Activated naive CD8-positive, alpha-beta T cell treated with anti-CD3 and anti-CD28 coated beads for 36 hours (primary cell): Measurements from ENCODE around the gene ZNF576. TPM values are rescaled to one million over a fixed set of nuclear protein-coding genes. Genes with fewer than 3 reads are reported as not detected.
"Not testable (repeated sequence)": the region's sequence is repeated elsewhere in the genome, so short reads cannot be mapped to it uniquely, and the experiment has no call there.

ENCODE experiments used
- DNase-seq: peaks from one replicate; pipeline ENCODE4 v3.0.0; 2021
- H3K27ac Mint-ChIP-seq: one replicate; pipeline ENCODE4 v1.8.0; 2022; ENCODE audit warnings: mild to moderate bottlenecking, moderate library complexity, mixed read lengths
- H3K27me3 Mint-ChIP-seq: one replicate; pipeline ENCODE4 v1.8.0; 2022; ENCODE audit warnings: mild to moderate bottlenecking, mixed read lengths
- H3K36me3 Mint-ChIP-seq: one replicate; pipeline ENCODE4 v1.8.0; 2021; ENCODE audit warnings: mild to moderate bottlenecking, mixed read lengths
- H3K4me1 Mint-ChIP-seq: one replicate; pipeline ENCODE4 v1.8.0; 2021; ENCODE audit warnings: mixed read lengths
- H3K4me3 Mint-ChIP-seq: one replicate; pipeline ENCODE4 v1.8.0; 2022; ENCODE audit warnings: mild to moderate bottlenecking, moderate library complexity, mixed read lengths
- H3K9me3 Mint-ChIP-seq: one replicate; pipeline ENCODE4 v1.8.0; 2022; ENCODE audit warnings: mixed read lengths
- total RNA-seq, 2 experiments: library from RNA; stranded (reverse); gene quantifications; one replicate each; pipeline ENCODE4 v1.2.3, GENCODE V29; 2021

Gene ZNF576
- total RNA-seq, 2 experiments from 2014 or later = 11.7 to 14.9 TPM

DNA sequence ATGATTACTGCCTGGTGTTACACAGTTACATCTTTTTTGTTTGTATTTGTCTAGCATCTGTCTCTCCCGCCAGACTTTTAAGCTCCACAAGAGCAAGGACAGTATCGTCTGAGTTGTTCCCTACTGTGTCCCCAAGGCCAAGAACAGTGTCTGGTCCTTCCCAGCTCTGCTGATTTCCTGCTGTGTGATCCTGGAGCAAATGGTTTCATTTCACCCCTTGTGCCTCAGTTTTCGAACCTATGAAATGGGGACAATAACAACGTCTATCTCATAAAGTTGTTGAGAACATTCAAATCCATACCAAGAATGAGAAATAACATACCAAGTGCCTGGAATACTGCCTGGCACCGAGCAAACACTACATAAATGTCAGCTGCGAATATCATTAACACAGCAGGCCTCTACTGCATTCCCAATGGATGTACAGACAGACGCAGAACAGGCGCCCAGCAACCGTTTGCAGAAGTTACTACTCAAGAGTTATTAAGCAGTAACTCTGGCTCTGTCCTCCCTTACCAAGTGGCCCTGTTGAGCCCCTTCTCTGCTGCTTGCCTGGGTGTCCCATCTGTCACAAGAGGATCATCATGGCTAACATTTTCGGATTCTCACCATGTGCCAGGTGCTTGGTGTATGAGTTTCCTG lies 32.5 kb upstream of the ZNF576 start:
- Mint-ChIP-seq H3K4me1 (peaks cover 46% of the 10 kb centered on the region), H3K9me3 (peaks cover 3% of the 10 kb centered on the region), H3K4me3 (no peak overlapping the region), H3K27me3 (no peaks in the 10 kb centered on the region), H3K27ac (peak overlapping the region; percentile 84), H3K36me3 (peaks cover 37% of the 10 kb centered on the region)
- no peak for DNase-seq

DNA sequence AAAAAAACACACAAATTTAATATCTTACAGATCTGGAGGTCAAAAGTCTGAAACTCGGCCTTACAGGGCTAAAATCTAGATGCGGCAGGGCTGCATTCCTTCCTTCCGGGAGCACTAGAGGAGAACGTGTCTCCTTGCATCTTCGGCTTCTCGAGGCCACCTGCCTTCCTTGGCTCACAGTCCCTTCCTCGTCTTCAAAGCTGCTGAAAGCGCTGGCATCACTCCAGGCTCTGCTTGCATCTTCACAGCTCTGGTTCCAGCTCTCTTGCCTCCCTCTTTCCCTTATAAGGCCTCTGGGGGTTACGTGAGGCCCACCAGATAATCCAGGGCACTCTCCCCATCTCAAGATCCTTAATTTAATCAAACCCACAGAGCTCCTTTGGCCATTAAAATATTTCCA lies 31.6 kb upstream of the ZNF576 start:
- no peak for DNase-seq
- Mint-ChIP-seq H3K36me3 (peaks cover 37% of the 10 kb centered on the region), H3K4me3 (no peak overlapping the region), H3K27me3 (no peaks in the 10 kb centered on the region), H3K4me1 (peaks cover 49% of the 10 kb centered on the region), H3K27ac (peak overlapping the region; percentile 62), H3K9me3 (peaks cover 3% of the 10 kb centered on the region)

DNA sequence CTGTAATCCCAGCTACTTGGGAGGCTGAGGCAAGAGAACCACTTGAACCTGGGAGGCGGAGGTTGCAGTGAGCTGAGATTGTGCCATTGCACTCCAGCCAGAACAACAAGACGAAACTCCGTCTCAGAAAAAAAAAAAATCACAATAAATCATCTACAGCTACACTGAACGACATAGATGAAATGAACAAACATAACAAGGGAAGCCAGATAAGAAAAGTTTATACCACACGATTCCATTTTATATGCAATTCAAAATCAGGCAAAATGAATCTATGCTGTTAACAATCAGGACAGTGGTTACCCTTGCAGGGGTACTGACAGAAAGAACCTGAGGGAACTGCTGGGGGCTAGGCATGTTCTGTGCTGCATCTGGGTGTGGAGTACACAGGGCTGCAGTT lies 26.7 kb upstream of the ZNF576 start:
- DNase-seq = no peak
- Mint-ChIP-seq H3K4me1 (peaks cover 23% of the 10 kb centered on the region), H3K36me3 (no peaks in the 10 kb centered on the region), H3K4me3 (no peak overlapping the region), H3K27me3 (no peaks in the 10 kb centered on the region), H3K9me3 (no peaks in the 10 kb centered on the region), H3K27ac (peak overlapping the region; percentile 34)

DNA sequence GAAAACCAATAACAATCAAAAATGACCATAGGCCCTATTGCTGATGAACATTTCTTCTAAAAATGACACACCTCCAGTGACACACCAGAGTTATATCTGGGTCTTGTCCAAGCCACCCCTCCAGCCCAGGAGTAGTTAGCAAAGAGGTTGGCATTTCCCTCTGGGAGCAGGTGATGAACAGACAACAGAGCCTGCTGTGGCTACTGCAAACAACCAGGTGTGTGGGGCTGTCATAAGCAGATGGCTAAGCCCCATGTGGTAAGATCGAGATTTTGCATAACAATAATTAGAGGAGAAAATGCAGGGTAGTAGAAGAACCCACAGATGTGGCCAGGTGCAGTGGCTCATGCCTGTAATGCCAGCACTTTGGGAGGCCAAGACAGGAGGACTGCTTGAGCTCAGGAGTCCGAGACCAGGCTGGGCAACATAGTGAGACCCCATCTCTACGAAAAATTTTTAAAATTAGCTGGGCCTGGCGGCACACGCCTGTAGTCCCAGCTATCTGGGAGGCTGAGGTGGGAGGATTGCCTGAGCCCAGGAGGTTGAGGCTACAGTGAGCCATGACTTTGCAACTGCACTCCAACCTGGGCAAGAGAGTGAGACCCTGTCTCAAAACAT lies 26.1 kb upstream of the ZNF576 start:
- Mint-ChIP-seq H3K36me3 (peaks cover 2% of the 10 kb centered on the region), H3K4me3 (no peak overlapping the region), H3K27ac (peak overlapping the region; percentile 34), H3K4me1 (peaks cover 21% of the 10 kb centered on the region), H3K9me3 (no peaks in the 10 kb centered on the region), H3K27me3 (no peaks in the 10 kb centered on the region)
- DNase-seq = no peak

DNA sequence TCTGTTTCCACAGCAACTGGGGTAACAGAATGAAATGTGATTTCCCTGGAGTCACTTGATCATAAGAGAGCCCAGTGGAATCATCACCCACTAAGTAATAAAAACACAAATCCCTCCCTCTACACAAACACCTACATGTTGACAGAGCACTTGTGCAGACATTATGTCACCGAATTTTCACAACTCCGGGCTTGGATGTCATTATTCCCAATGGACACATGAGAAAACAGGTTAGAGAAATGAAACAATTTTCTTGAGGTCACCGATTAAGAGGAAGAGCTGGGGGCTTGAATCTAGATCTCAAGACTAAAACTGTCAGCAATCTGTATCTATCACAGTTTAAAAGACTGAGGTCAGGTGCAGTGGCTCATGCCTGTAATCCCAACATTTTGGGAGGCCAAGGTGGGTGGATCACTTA lies 24.2 kb upstream of the ZNF576 start:
- DNase-seq = no peak
- no peaks in the 10 kb centered on the region for H3K27me3 Mint-ChIP-seq
- H3K4me3 Mint-ChIP-seq = no peak overlapping the region
- H3K4me1 Mint-ChIP-seq = peaks cover 30% of the 10 kb centered on the region
- no peak overlapping the region for H3K27ac Mint-ChIP-seq
- H3K9me3 Mint-ChIP-seq = no peaks in the 10 kb centered on the region
- peaks cover 2% of the 10 kb centered on the region for H3K36me3 Mint-ChIP-seq

DNA sequence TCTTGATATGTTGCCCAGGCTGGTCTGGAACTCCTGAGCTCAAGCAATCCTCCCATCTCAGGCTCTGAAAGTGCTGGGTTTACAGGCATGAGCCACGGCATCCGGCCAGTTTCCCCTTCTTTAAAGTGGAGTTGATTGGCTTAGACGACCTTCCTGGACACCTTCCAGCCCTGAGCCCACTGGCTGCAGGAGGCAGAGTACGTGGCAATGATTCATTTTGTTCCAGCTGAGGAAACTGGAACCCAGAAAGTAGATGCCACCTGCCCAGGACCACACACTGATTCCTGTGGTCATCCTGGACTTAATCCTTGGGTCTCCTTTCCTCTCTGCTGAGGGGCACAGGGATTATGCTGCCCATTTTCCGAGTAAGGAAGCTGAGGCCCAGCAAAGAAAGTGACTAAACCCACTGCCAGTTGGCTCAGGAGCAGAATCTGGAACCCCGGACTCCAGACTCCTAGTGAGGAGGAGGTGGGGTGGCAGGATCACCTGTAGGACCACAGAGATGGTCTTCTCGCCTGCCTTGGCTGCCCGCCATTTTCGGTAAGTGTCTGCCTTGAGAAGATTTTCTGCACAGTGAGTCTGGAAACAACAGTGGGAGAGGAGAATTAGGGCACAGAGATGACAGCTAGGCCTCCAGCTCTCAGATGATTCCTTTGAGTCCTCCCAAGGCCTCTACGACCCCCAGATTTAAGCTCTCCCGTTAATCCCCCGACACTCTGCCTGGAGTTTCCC lies 21.8 kb upstream of the ZNF576 start:
- Mint-ChIP-seq H3K36me3 (peaks cover 8% of the 10 kb centered on the region), H3K9me3 (no peaks in the 10 kb centered on the region), H3K27me3 (no peaks in the 10 kb centered on the region), H3K27ac (peak overlapping the region; percentile 90), H3K4me1 (peaks cover 37% of the 10 kb centered on the region), H3K4me3 (peak overlapping the region; percentile 95)
- DNase-seq = no peak

DNA sequence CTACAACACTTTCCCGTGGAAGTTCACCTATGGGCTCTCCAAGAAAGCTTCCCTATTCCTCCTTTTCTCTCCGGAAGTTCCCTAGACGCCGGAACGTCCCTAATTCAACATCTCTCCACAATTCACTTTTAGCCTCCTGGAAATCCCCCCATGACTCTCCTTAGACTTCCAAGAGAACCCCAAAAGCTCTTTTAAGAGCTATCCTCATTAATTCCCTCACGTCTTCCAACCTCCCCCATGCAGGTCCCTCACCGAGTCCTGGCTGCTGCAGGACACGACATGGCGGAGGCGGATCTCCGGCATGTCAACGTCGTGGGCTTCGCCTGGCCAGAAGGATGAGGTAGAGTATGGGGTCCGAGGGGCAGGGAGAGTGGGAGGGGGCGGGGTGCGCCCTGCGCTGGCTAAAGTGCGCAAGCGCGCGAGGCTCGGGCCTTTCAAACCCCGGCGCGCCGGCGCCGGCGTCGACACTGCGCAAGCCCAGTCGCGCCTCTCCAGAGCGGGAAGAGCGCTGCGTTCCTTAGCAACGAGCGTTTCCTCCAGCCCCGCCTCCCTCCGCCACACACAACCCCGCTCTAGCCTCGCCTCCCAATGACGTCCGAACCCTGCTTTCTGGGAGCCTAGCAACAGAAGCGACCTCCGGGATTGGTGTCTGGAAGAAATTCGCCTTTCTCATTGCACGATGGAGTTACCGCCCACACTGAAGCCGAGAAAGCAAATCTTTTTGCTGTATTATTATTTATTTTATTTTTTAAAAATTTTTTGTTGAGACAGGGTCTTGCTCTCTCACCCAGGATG lies 21.0 kb upstream of the ZNF576 start, which contains the start of the genes PINLYP and XRCC1:
PINLYP (plus strand) TSS at position 646 of the 795 bp plus-strand sequence. CDS start 1,391 bp downstream, outside the sequence.
XRCC1 (minus strand) TSS at position 372 of the 795 bp plus-strand sequence; CDS start at position 303, 69 bp downstream.
- DNase-seq = peak; percentile 97
- Mint-ChIP-seq H3K27me3 (no peaks in the 10 kb centered on the region), H3K27ac (peak within 1 kb of the TSS; percentile 90), H3K4me1 (peaks cover 36% of the 10 kb centered on the region), H3K9me3 (no peaks in the 10 kb centered on the region), H3K36me3 (peaks cover 8% of the 10 kb centered on the region), H3K4me3 (peak within 1 kb of the TSS; percentile 95)

DNA sequence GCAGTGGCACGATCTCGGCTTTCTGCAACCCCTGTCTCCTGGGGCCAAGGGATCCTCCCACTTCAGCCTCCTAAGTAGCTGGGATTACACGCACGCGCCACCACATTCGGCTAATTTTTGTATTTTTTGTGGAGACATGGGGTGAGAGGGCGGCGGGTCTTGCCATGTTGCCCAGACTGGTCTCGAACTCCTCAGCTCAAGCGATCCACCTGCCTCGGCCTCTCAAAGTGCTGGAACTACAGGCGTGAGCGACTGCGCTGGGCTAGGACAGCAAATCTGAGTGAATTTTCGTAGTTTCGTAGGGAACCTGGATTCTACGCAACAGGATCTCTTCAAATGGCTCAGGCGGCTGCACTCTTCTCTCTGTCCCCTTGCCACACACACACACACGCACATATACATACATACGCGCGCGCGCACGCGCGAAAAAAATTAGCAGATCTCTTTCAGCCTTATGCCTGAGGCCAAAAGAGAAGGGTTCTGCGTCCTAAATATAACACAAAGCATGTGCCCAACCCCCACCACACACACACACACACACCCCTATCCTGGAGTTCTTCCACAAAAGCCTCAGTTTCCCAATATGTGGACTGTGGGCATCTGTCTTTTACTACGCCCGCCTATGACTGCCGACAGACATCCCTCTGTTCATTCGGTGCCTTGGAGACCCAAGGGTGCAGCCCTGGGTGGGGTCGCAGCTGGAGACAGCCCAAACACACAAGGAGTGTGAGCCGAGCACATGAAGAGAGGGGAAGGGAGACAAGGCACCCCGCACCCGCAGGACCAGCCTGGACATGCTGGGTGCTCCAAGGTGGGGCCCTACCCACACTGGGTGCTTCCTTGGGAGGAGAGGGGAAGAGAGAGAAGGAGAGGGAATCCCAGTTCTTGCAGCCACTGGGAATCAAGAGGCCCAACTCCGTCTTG lies 20.2 kb upstream of the ZNF576 start:
- H3K27ac Mint-ChIP-seq = peak overlapping the region; percentile 69
- peaks cover 8% of the 10 kb centered on the region for H3K36me3 Mint-ChIP-seq
- H3K4me1 Mint-ChIP-seq = peaks cover 37% of the 10 kb centered on the region
- H3K27me3 Mint-ChIP-seq = no peaks in the 10 kb centered on the region
- H3K4me3 Mint-ChIP-seq = peak overlapping the region; percentile 63
- DNase-seq = no peak
- no peaks in the 10 kb centered on the region for H3K9me3 Mint-ChIP-seq

DNA sequence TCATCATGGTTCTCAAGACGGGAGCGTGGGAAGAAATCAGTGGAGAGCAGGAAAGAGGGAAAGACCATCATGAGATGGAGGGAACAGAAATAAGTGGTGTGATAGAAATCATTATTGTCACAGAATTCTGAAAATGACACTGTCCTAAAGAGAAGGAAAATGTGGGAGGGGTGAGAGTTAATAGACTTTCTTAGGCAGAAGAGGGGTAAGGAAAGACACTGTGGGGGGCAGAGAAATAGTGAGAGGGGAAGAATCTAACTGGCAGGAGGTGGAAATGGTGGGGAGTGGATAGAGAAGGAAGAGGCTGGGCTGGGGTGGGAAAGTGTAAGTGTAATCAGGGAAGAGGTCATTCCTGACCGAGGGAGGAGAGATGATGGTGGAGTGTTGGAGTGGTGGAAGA lies 17.6 kb upstream of the ZNF576 start:
- DNase-seq = no peak
- H3K27ac Mint-ChIP-seq = no peak overlapping the region
- H3K9me3 Mint-ChIP-seq = no peaks in the 10 kb centered on the region
- no peaks in the 10 kb centered on the region for H3K27me3 Mint-ChIP-seq
- H3K36me3 Mint-ChIP-seq = peaks cover 8% of the 10 kb centered on the region
- H3K4me3 Mint-ChIP-seq = peak overlapping the region; percentile 85
- peaks cover 36% of the 10 kb centered on the region for H3K4me1 Mint-ChIP-seq

DNA sequence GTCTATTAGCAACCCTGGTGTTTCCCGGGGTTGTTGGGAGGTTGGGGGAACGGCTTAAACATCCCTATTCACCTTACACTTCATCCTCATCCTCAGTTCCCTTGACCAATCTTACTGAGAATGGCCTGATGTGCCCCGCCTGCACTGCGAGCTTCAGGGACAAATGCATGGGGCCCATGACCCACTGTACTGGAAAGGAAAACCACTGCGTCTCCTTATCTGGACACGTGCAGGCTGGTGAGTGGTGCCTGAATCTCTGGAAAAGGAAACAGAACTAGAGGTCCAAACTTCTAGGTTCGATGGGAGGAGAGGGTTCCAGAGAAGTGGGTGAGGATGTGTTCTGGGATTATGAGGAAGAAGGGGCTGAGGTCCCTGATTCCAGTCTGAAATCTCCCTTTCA lies 14.9 kb upstream of the ZNF576 start:
- Mint-ChIP-seq H3K27ac (peak overlapping the region; percentile 86), H3K4me1 (peaks cover 28% of the 10 kb centered on the region), H3K4me3 (peak overlapping the region; percentile 49), H3K36me3 (peaks cover 24% of the 10 kb centered on the region), H3K9me3 (no peaks in the 10 kb centered on the region), H3K27me3 (no peaks in the 10 kb centered on the region)
- no peak for DNase-seq

DNA sequence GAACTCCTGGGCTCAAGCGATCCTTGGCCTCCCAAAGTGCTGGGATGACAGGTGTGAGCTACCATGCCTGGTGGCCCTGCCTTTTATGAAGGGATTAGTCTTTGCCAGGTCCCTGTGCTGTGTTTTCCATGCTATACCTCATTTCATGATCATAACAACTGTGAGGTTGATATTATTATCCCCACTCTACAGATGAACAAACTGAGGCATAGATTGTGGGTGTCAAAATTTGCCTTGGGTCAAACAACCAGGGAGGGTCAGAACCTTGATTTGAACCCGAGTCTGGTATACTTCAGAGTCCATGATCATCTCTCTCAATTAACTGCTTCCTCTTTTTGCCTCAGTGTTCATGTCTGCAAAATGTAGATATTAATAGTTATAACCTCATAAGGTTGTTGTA lies 13.9 kb upstream of the ZNF576 start:
- no peak for DNase-seq
- Mint-ChIP-seq H3K27me3 (no peaks in the 10 kb centered on the region), H3K36me3 (peaks cover 24% of the 10 kb centered on the region), H3K4me1 (peaks cover 24% of the 10 kb centered on the region), H3K9me3 (no peaks in the 10 kb centered on the region), H3K4me3 (no peak overlapping the region), H3K27ac (no peak overlapping the region)

DNA sequence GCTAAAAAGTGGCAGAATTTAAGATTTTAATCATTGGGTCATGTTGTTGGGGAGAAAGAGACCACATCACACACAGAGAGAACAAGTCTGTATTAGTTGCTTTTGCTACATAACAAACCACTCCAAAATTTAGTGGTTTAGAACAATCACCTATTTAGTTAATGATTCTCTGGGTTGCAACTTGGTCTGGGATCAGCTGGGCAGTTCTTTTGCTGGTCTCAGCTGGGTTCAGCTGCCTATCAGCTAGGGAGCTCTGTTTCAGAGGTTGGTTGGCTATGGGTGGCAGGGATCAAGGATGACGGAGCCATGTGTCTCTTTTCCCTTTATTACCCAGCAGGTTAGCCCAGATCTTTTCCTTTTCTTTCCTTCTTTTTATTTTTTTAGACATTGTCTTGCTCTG lies 11.9 kb upstream of the ZNF576 start:
- DNase-seq = no peak
- Mint-ChIP-seq H3K36me3 (peaks cover 22% of the 10 kb centered on the region), H3K4me3 (no peak overlapping the region), H3K4me1 (peaks cover 18% of the 10 kb centered on the region), H3K27me3 (no peaks in the 10 kb centered on the region), H3K27ac (peak overlapping the region; percentile 69), H3K9me3 (no peaks in the 10 kb centered on the region)

DNA sequence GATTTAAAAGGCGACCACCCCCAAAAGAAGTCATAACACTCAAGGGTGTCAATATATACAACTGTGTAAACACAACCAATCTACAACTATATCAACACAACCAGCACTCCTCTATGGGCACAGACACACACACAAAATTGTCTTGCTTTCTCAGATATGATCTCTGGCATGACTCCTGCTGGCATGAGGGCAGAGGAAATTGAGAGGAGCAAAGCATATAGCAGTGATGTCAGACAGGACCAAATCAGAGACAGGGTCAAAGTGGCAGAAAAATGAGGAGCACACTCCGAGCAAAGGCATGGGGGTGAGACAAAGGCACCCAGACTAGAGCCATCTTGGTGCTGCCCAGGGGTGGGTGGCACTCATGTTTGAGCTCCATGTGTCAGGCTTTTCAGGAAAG lies 10.0 kb upstream of the ZNF576 start:
- Mint-ChIP-seq H3K36me3 (peaks cover 31% of the 10 kb centered on the region), H3K9me3 (no peaks in the 10 kb centered on the region), H3K27me3 (no peaks in the 10 kb centered on the region), H3K4me1 (peaks cover 20% of the 10 kb centered on the region), H3K27ac (no peak overlapping the region), H3K4me3 (no peak overlapping the region)
- no peak for DNase-seq

DNA sequence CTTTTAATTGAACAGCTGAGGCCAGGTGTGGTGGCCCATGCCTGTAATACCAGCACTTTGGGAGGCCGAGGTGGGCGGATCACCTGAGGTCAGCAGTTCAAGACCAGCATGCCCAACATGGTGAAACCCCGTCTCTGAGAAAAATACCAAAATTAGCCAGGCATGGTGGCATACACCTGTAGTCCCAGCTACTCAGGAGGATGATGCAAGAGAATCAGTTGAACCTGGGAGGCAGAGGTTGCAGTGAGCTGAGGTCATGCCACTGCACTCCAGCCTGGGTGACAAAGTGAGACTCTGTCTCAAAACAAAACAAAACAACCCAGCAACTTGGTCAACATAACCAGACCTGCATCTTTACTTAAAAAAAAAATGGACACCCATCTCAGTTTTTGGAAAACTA lies 9.4 kb upstream of the ZNF576 start:
- Mint-ChIP-seq H3K36me3 (peaks cover 31% of the 10 kb centered on the region), H3K4me1 (peaks cover 13% of the 10 kb centered on the region)
- not testable (repeated sequence) for H3K27me3 Mint-ChIP-seq, H3K9me3 Mint-ChIP-seq, H3K4me3 Mint-ChIP-seq, DNase-seq, H3K27ac Mint-ChIP-seq
